ENCODE results near the gene SWI5. TPM values are rescaled to one million over a fixed set of nuclear protein-coding genes. Genes with fewer than 3 reads are reported as not detected.

The SWI5 gene
- total and polyA plus RNA-seq, 2 experiments from 2014 or later = 26.6 to 42.5 TPM

DNA sequence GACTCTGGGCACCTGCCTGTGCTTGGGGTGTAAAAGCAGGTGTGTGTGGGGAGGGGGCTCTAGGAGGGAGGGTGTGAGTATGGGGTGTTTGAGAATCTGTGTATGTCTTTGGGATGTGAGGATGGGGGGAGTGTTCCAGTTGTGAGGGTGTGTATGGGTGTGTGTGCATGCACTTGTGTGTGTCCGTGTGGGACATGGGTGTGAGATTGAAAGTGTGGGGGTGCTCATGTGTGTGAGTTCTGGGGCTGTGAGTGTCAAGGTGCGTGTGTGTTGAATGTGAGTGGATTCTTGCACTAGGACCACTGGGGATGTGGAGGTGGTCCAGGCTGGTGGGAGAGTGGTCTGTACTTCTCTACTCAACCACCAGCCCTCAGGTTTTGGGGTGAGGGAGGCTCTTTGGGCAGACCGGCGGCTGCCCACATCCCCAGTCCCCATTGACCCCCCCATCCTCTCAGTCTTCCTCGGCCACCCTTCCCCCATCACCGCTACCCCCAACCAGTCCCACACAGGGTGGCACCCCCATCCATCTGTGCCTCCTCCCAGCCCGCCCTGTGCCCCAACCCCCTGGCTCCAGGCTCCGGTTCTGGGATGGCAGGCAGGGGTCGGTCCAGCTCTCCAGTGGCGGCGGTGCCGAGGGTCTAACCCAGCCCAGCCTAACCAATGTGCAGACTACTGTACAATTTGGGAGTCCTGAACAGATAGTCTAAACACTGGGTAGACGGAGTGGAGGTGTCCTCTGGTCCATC is 31.8 kb upstream of the SWI5 start:
- H3K9me2 ChIP-seq (ENCODE audit: insufficient read depth) = no peaks in the 10 kb centered on the region
- TF ChIP-seq, protein P1, sequence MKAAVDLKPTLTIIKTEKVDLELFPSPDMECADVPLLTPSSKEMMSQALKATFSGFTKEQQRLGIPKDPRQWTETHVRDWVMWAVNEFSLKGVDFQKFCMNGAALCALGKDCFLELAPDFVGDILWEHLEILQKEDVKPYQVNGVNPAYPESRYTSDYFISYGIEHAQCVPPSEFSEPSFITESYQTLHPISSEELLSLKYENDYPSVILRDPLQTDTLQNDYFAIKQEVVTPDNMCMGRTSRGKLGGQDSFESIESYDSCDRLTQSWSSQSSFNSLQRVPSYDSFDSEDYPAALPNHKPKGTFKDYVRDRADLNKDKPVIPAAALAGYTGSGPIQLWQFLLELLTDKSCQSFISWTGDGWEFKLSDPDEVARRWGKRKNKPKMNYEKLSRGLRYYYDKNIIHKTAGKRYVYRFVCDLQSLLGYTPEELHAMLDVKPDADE (IDR thresholded peaks at IDR 0.05) = no peak
- TF ChIP-seq STAT1 (IDR thresholded peaks at IDR 0.05; ENCODE audit: unreplicated experiment) (no peak), EZH2 (IDR thresholded peaks at IDR 0.05; ENCODE audit: low read depth, unreplicated experiment) (no peak)
- TF ChIP-seq, protein P2, sequence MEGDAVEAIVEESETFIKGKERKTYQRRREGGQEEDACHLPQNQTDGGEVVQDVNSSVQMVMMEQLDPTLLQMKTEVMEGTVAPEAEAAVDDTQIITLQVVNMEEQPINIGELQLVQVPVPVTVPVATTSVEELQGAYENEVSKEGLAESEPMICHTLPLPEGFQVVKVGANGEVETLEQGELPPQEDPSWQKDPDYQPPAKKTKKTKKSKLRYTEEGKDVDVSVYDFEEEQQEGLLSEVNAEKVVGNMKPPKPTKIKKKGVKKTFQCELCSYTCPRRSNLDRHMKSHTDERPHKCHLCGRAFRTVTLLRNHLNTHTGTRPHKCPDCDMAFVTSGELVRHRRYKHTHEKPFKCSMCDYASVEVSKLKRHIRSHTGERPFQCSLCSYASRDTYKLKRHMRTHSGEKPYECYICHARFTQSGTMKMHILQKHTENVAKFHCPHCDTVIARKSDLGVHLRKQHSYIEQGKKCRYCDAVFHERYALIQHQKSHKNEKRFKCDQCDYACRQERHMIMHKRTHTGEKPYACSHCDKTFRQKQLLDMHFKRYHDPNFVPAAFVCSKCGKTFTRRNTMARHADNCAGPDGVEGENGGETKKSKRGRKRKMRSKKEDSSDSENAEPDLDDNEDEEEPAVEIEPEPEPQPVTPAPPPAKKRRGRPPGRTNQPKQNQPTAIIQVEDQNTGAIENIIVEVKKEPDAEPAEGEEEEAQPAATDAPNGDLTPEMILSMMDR (conservative IDR thresholded peaks at IDR 0.05; ENCODE audit: low read depth in 2 of 2) = no peak
- TF ChIP-seq, protein P3, sequence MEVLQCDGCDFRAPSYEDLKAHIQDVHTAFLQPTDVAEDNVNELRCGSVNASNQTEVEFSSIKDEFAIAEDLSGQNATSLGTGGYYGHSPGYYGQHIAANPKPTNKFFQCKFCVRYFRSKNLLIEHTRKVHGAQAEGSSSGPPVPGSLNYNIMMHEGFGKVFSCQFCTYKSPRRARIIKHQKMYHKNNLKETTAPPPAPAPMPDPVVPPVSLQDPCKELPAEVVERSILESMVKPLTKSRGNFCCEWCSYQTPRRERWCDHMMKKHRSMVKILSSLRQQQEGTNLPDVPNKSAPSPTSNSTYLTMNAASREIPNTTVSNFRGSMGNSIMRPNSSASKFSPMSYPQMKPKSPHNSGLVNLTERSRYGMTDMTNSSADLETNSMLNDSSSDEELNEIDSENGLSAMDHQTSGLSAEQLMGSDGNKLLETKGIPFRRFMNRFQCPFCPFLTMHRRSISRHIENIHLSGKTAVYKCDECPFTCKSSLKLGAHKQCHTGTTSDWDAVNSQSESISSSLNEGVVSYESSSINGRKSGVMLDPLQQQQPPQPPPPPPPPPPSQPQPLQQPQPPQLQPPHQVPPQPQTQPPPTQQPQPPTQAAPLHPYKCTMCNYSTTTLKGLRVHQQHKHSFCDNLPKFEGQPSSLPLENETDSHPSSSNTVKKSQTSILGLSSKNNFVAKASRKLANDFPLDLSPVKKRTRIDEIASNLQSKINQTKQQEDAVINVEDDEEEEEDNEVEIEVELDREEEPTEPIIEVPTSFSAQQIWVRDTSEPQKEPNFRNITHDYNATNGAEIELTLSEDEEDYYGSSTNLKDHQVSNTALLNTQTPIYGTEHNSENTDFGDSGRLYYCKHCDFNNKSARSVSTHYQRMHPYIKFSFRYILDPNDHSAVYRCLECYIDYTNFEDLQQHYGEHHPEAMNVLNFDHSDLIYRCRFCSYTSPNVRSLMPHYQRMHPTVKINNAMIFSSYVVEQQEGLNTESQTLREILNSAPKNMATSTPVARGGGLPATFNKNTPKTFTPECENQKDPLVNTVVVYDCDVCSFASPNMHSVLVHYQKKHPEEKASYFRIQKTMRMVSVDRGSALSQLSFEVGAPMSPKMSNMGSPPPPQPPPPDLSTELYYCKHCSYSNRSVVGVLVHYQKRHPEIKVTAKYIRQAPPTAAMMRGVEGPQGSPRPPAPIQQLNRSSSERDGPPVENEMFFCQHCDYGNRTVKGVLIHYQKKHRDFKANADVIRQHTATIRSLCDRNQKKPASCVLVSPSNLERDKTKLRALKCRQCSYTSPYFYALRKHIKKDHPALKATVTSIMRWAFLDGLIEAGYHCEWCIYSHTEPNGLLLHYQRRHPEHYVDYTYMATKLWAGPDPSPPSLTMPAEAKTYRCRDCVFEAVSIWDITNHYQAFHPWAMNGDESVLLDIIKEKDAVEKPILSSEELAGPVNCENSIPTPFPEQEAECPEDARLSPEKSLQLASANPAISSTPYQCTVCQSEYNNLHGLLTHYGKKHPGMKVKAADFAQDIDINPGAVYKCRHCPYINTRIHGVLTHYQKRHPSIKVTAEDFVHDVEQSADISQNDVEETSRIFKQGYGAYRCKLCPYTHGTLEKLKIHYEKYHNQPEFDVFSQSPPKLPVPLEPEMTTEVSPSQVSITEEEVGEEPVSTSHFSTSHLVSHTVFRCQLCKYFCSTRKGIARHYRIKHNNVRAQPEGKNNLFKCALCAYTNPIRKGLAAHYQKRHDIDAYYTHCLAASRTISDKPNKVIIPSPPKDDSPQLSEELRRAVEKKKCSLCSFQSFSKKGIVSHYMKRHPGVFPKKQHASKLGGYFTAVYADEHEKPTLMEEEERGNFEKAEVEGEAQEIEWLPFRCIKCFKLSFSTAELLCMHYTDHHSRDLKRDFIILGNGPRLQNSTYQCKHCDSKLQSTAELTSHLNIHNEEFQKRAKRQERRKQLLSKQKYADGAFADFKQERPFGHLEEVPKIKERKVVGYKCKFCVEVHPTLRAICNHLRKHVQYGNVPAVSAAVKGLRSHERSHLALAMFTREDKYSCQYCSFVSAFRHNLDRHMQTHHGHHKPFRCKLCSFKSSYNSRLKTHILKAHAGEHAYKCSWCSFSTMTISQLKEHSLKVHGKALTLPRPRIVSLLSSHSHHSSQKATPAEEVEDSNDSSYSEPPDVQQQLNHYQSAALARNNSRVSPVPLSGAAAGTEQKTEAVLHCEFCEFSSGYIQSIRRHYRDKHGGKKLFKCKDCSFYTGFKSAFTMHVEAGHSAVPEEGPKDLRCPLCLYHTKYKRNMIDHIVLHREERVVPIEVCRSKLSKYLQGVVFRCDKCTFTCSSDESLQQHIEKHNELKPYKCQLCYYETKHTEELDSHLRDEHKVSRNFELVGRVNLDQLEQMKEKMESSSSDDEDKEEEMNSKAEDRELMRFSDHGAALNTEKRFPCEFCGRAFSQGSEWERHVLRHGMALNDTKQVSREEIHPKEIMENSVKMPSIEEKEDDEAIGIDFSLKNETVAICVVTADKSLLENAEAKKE (CRISPR knock-in tag; IDR thresholded peaks at IDR 0.05) = no peak
- peak overlapping the region; percentile 38; the same call in 1 of the 2 replicates for H3K4me3 ChIP-seq
- Mint-ChIP-seq H3K27ac (no peak overlapping the region), H3K27me3 (ENCODE audit: insufficient read depth, low read depth, poor library complexity) (peaks cover 12% of the 10 kb centered on the region), H3K9me3 (no peaks in the 10 kb centered on the region), H3K36me3 (ENCODE audit: low read depth) (peaks cover 3% of the 10 kb centered on the region; the same call in 2 of the 3 replicates), H3K4me3 (peak overlapping the region; percentile 4; the same call in 2 of the 3 replicates), H3K4me1 (peaks cover 23% of the 10 kb centered on the region)
- no peaks in the 10 kb centered on the region for H3K36me3 ChIP-seq (ENCODE audit: insufficient read depth)
- no peak overlapping the region for H3K27ac ChIP-seq (ENCODE audit: low read depth)
- H3K79me2 ChIP-seq (replicated peaks; ENCODE audit: insufficient read depth) = no peaks in the 10 kb centered on the region
- no peaks in the 10 kb centered on the region; the same call in 1 of the 2 replicates for H4K20me1 ChIP-seq (replicated peaks; ENCODE audit: insufficient read depth)
- H3K27me3 ChIP-seq (ENCODE audit: insufficient read depth) = no peaks in the 10 kb centered on the region
- H2AFZ ChIP-seq = no peak overlapping the region
- DNase-seq (ENCODE audit: low spot score) (no peak), ATAC-seq (no peak; the same call in 2 of the 3 replicates)
- peaks cover 19% of the 10 kb centered on the region for H3K4me1 ChIP-seq (ENCODE audit: insufficient read depth)
- peak overlapping the region; percentile 64 for H3K4me2 ChIP-seq
- peaks cover under 1% of the 10 kb centered on the region; the same call in 1 of the 2 replicates for H3F3A ChIP-seq (replicated peaks; ENCODE audit: low read depth)
